AG04450 (cell line): ENCODE measurements around the gene JMJD8. TPM values are rescaled to one million over a fixed set of nuclear protein-coding genes. Genes with fewer than 3 reads are reported as not detected.

Source experiments
- CTCF ChIA-PET: fragments of 300-600, 350-600 bp; formaldehyde crosslinking; extraction: SDS; loops from one replicate; lab custom pipeline; 2022; ENCODE audit warnings: antibody characterized with exemption, inconsistent platforms; lab: Charles Lee
- POLR2A ChIA-PET: fragments of 350-600 bp; formaldehyde crosslinking; extraction: SDS; loops from one replicate; lab custom pipeline; 2021; ENCODE audit warnings: antibody characterized with exemption, inconsistent platforms; lab: Yijun Ruan, JAX
- DNase-seq: peaks from one replicate; pipeline ENCODE4 v3.0.0-alpha.2; 2011; ENCODE audit warnings: low read depth, low spot score
- H3K27ac ChIP-seq: one replicate; pipeline ENCODE4 v1.5.1; 2012; ENCODE audit warnings: low read depth, low read length, control low read depth
- H3K27me3 ChIP-seq: one replicate; pipeline ENCODE4 v1.6.0; 2012; ENCODE audit warnings: low read length; ENCODE audit not compliant: control insufficient read depth, insufficient read depth
- H3K4me3 ChIP-seq: 2 replicates; pipeline ENCODE4 v1.5.1; 2011; ENCODE audit warnings: mild to moderate bottlenecking, low read depth, low read length, control low read depth
- H3K9me3 ChIP-seq: 2 replicates; pipeline ENCODE4 v1.5.1; 2012; ENCODE audit warnings: low read length; ENCODE audit not compliant: control insufficient read depth, insufficient read depth
- CTCF ChIP-seq: IDR thresholded peaks from 2 replicates; pipeline ENCODE4 v1.5.1; 2011; ENCODE audit warnings: low read depth, low read length, control low read depth, inconsistent platforms
- polyA plus RNA-seq: library from polyadenylated mRNA; depleted of rRNA; stranded (reverse); fragments of >200 nt; gene quantifications from 2 replicates; pipeline ENCODE4 v1.2.3, GENCODE V29; 2011

The JMJD8 gene
- polyA plus RNA-seq, 1 experiment = 33.1 TPM

GRCh38 chr16:721765-722540 lies 37.8 kb upstream of the JMJD8 start:
- ChIA-PET POLR2A (interaction anchor here (0.6 to 1.2 kb wide), 5 partner anchors 9 to 138 kb away, joined by 3 to 7 read pairs (median 4); partner anchors contain the start of genes CHTF18 and RPUSD1), CTCF (no interaction called here)
- DNase-seq = no peak
- Histone ChIP-seq H3K27me3 (no peaks in the 10 kb centered on the region), H3K4me3 (peak overlapping the region; percentile 74), H3K9me3 (no peaks in the 10 kb centered on the region; the same call in 1 of the 2 replicates), H3K27ac (no peak overlapping the region)
- TF ChIP-seq CTCF = no peak

GRCh38 chr16:720990-721764 lies 37.0 kb upstream of the JMJD8 start, which contains the start of gene ANTKMT:
Gene ANTKMT, plus strand, starts transcription at chr16:721146. Its CDS starts 129 bp downstream, at chr16:721275.
- ChIA-PET CTCF (no interaction called here), POLR2A (interaction anchor here (0.6 to 1.6 kb wide), 5 partner anchors 9 to 139 kb away, joined by 3 to 7 read pairs (median 5); partner anchors contain the start of genes CHTF18 and RPUSD1)
- no peak for DNase-seq
- no peaks in the 10 kb centered on the region for H3K27me3 ChIP-seq
- no peak for TF ChIP-seq CTCF
- no peaks in the 10 kb centered on the region; the same call in 1 of the 2 replicates for H3K9me3 ChIP-seq
- peak within 1 kb of the TSS; percentile 74 for H3K4me3 ChIP-seq
- peak within 1 kb of the TSS; percentile 89 for H3K27ac ChIP-seq

GRCh38 chr16:720447-720989 lies 36.4 kb upstream of the JMJD8 start:
- POLR2A ChIA-PET = interaction anchor here (0.7 to 1.6 kb wide), 6 partner anchors 10 to 68 kb away, joined by 3 to 5 read pairs (median 4); partner anchors contain the start of genes CHTF18 and RPUSD1
- no peaks in the 10 kb centered on the region for H3K27me3 ChIP-seq
- CTCF ChIA-PET = interaction anchor here (0.9 to 1.4 kb wide), 2 partner anchors 9 to 11 kb away, joined by 3 to 5 read pairs; no protein-coding TSS in a partner anchor
- no peaks in the 10 kb centered on the region; the same call in 1 of the 2 replicates for H3K9me3 ChIP-seq
- H3K4me3 ChIP-seq = peak overlapping the region; percentile 74
- peak overlapping the region; percentile 89 for H3K27ac ChIP-seq
- no peak for DNase-seq
- peak; percentile 19; the same call in 1 of the 2 replicates for TF ChIP-seq CTCF

- POLR2A ChIA-PET = interaction anchor here (0.7 to 1.6 kb wide), 5 partner anchors 10 to 68 kb away, joined by 3 to 6 read pairs (median 5); partner anchors contain the start of gene RPUSD1
- Histone ChIP-seq H3K27me3 (no peaks in the 10 kb centered on the region), H3K4me3 (peak overlapping the region; percentile 74), H3K9me3 (no peaks in the 10 kb centered on the region; the same call in 1 of the 2 replicates), H3K27ac (peak overlapping the region; percentile 89)
- peak; percentile 39 for TF ChIP-seq CTCF
- no peak for DNase-seq
- CTCF ChIA-PET = interaction anchor here (0.9 to 1.4 kb wide), 2 partner anchors 9 to 10 kb away, joined by 3 to 5 read pairs; no protein-coding TSS in a partner anchor
Measured at GRCh38 chr16:719815-720446, 35.8 kb upstream of the JMJD8 start.
